Neutrophil (primary cell): ENCODE results near the gene POLR2A.

Experiments used
- H3K27ac ChIP-seq: fragments of 200-600 bp; sonication (generic); 2 replicates; pipeline ENCODE4 v1.5.1; 2016; ENCODE audit warnings: mild to moderate bottlenecking, moderate library complexity
- H3K27me3 ChIP-seq: fragments of 200-600 bp; sonication (generic); 2 replicates; pipeline ENCODE4 v1.6.0; 2016; ENCODE audit warnings: mild to moderate bottlenecking
- H3K36me3 ChIP-seq: fragments of 200-600 bp; sonication (generic); 2 replicates; pipeline ENCODE4 v1.5.1; 2017
- H3K4me1 ChIP-seq, 2 experiments: fragments of 200-600 bp in 1 of 2; sonication (generic) in 1 of 2; 1 replicate in 1 of 2; 2 replicates in 1 of 2; pipeline versions ENCODE4 v1.5.1 to v1.6.1; 2013 to 2016; ENCODE audit warnings: low read depth in 1 of 2, low read length in 1 of 2, mild to moderate bottlenecking in 1 of 2, moderate library complexity in 1 of 2; ENCODE audit not compliant: control insufficient read depth in 1 of 2, insufficient read depth in 1 of 2
- H3K4me3 ChIP-seq, 2 experiments: fragments of 200-600 bp in 1 of 2; sonication (generic) in 1 of 2; 1 replicate in 1 of 2; 2 replicates in 1 of 2; pipeline ENCODE4 v1.5.1; 2013 to 2016; ENCODE audit warnings: low read depth in 1 of 2, low read length in 1 of 2, mild to moderate bottlenecking in 1 of 2, moderate library complexity in 1 of 2
- H3K9me3 ChIP-seq: fragments of 200-600 bp; sonication (generic); 2 replicates; pipeline ENCODE4 v1.5.1; 2016
- TF ChIP-seq, protein P1 (sequence below): fragments of 200-600 bp; sonication (generic); IDR thresholded peaks from 2 replicates; pipeline ENCODE4 v1.5.1; 2016; ENCODE audit warnings: antibody characterized with exemption

Gene POLR2A

DNA sequence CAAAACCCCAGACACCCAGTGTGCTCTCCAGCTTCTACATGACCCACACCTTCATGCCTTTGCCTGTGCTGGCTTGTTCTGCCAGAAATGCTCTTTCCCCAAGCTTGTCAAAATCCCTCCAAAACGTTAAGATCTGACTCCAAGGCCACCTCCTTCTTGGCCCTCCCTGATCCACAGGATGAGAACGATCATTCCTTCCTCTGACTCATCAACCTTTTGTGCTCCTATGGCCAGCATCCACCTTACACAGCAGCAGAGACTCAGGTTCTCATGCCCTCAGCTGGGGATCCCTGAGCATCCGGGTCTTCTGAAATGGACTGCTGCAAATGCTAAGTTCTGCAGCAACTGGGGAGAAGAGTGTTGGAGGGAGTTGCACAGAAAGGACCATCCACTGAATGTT lies 7.7 kb upstream of the POLR2A start:
- TF ChIP-seq, protein P1, sequence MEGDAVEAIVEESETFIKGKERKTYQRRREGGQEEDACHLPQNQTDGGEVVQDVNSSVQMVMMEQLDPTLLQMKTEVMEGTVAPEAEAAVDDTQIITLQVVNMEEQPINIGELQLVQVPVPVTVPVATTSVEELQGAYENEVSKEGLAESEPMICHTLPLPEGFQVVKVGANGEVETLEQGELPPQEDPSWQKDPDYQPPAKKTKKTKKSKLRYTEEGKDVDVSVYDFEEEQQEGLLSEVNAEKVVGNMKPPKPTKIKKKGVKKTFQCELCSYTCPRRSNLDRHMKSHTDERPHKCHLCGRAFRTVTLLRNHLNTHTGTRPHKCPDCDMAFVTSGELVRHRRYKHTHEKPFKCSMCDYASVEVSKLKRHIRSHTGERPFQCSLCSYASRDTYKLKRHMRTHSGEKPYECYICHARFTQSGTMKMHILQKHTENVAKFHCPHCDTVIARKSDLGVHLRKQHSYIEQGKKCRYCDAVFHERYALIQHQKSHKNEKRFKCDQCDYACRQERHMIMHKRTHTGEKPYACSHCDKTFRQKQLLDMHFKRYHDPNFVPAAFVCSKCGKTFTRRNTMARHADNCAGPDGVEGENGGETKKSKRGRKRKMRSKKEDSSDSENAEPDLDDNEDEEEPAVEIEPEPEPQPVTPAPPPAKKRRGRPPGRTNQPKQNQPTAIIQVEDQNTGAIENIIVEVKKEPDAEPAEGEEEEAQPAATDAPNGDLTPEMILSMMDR: no peak
- no peaks in the 10 kb centered on the region for H3K27me3 ChIP-seq
- H3K9me3 ChIP-seq: no peaks in the 10 kb centered on the region
- no peak overlapping the region for H3K4me3 ChIP-seq
- H3K4me1 ChIP-seq: peaks cover 40 to 47% of the 10 kb centered on the region in 2 experiments
- H3K36me3 ChIP-seq: no peaks in the 10 kb centered on the region
- H3K27ac ChIP-seq: no peak overlapping the region

DNA sequence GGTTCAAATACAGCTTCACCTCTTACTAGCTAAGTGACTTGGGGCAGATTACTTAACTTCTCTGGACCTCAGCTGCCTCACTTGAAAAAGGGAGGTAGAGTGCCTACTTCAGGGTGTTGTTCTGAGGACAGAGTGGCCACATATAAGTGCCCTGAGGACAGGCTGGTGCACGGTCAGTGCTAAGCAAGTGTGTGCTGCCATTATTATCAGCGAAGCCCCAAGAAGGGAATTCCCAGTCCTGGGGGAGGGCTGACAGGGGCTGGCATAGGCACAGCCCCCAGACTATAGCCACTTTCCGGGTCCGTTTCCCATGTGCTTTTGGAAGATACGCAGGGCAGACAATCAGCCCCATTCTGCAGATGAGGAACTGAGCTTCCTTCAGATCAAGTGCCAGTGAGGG lies 7.2 kb upstream of the POLR2A start:
- Histone ChIP-seq H3K4me3 (no peak overlapping the region), H3K27ac (peak overlapping the region; percentile 81), H3K4me1 (peaks cover 40 to 47% of the 10 kb centered on the region in 2 experiments), H3K9me3 (no peaks in the 10 kb centered on the region), H3K36me3 (no peaks in the 10 kb centered on the region), H3K27me3 (no peaks in the 10 kb centered on the region)
- TF ChIP-seq, protein P1: no peak

DNA sequence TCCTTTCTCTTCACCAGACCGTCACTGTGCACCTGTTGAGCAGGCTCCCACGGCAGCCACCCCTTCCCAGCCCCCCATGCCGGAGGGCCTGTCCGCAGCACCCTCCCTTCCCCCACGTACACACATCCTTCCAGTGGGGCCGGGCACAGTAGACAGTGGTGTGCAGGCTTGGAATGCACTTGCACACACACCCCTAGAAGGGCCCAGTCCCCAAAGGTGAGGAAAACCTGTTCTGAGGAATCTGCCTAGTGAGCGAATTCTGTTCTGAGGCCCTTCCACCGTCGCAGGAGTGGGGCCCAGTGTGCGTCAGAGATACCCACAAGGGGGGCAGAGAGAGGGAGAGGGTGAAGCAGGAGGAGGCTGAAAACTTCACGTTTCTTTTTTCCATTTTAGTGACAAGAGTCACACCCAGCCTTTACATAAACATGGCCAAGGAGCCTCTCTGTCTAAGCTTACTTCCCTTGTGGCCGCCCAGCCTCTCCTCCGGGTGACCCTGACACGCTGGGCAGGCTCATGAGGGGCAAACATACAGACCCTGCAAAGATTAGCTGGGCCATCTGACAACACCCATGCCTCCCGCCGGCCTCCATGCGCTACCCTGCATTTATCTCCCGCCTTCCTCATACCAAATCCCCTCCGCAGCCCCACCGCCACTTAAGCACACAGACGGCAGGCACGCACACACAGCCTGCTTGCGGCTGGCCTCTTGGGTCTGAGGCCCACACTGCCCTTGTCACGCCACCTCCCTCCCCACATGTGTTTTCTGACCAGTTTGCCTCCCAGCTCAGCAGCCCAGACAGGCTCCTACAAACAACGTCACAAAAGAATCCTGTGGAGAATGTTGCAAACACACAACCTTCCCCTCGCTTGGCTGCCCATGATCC lies 6.5 kb upstream of the POLR2A start:
- peaks cover 40 to 47% of the 10 kb centered on the region in 2 experiments for H3K4me1 ChIP-seq
- TF ChIP-seq, protein P1: no peak

DNA sequence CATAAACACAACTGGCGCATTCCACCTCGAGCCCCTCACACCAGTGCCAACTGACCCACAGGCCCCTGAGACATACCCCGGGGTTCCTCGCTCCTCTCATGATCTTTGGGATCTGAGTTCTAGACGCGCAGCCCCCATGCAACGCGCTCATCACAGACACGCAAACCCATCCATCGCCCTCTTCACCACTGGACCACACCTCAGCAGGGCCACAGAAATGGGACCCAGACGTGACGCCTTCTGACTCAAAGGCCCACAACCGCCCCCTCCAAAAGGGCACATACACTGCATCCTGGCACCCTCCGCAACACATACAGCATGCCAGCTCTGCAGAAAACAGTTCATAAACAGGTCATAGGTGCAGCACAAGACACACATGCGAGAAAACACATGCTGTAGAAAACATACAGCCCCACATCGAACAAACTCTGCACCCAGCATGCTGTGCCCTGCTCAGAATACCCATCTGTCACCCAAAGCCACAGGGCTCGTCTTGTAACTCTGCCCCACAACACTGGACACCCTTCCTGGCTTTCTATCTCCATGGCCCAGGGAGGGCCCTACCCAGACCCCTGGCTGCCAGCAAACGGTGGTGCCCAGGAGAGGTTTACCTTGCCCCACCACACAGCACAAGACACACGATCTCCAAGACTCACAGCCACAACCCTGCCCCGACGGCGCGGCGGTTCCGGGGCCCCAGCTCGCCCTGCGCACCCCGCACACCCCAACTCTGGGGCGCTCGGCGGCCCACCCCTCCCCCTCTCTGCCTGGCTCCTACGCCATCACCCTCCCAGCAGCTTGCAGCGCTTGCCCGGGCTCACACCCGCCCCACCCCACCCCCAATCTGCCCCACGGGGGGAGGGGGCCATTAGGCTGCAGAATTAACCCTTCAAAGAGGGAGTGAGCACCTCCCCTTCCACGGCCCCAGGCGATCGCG lies 5.6 kb upstream of the POLR2A start:
- Histone ChIP-seq H3K4me1 (peaks cover 47 to 52% of the 10 kb centered on the region in 2 experiments), H3K36me3 (no peaks in the 10 kb centered on the region)

More for the DNA sequence above, 6.5 kb upstream of the POLR2A start:
- Histone ChIP-seq H3K27me3 (no peaks in the 10 kb centered on the region), H3K36me3 (no peaks in the 10 kb centered on the region), H3K27ac (peak overlapping the region; percentile 81), H3K9me3 (no peaks in the 10 kb centered on the region), H3K4me3 (peak overlapping the region in 1 of 2 experiments; percentile 81)

More for the DNA sequence above, 5.6 kb upstream of the POLR2A start:
- Histone ChIP-seq H3K27me3 (no peaks in the 10 kb centered on the region), H3K27ac (peak overlapping the region; percentile 81), H3K4me3 (peak overlapping the region; percentile 66 to 81), H3K9me3 (no peaks in the 10 kb centered on the region)
- TF ChIP-seq, protein P1: no peak
